Activated naive CD8-positive, alpha-beta T cell (primary cell): ENCODE data around the gene KLHL8.
A peak's percentile ranks its signal among the peaks of the same experiment; 100 is the strongest.

ENCODE experiments used
- H3K27ac Mint-ChIP-seq: one replicate; pipeline ENCODE4 v1.8.0; 2021; ENCODE audit warnings: mixed read lengths
- H3K27me3 Mint-ChIP-seq: one replicate; pipeline ENCODE4 v1.8.0; 2021; ENCODE audit warnings: mixed read lengths
- H3K36me3 Mint-ChIP-seq: one replicate; pipeline ENCODE4 v1.8.0; 2021; ENCODE audit warnings: mixed read lengths
- H3K4me1 Mint-ChIP-seq: one replicate; pipeline ENCODE4 v1.8.0; 2021; ENCODE audit warnings: low read depth, mixed read lengths
- H3K4me3 Mint-ChIP-seq: one replicate; pipeline ENCODE4 v1.8.0; 2021; ENCODE audit warnings: mild to moderate bottlenecking, mixed read lengths
- H3K9me3 Mint-ChIP-seq: one replicate; pipeline ENCODE4 v1.8.0; 2021; ENCODE audit warnings: low read depth, mixed read lengths

Gene KLHL8

DNA sequence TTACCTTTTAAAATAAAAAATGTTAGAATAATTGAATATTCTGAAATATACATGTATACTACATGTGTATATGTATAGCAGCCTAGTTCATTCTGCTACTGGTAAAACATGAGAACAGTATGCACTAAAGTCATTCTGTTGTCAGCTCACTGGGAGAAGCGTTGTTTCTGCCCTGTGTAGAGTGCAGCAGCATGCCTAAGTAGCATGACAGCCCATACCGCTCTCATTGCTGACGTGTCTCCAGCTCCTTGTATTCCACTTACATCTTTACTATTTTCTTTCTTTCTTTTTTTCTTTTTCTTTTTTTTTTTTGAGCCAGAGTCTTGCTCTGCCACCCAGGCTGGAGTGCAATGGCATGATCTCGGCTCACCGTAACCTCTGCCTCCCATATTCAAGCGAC lies 90.7 kb downstream of the KLHL8 start:
- Mint-ChIP-seq H3K27ac (no peak overlapping the region), H3K4me1 (no peaks in the 10 kb centered on the region), H3K36me3 (peaks cover 24% of the 10 kb centered on the region), H3K4me3 (no peak overlapping the region), H3K27me3 (no peaks in the 10 kb centered on the region), H3K9me3 (no peaks in the 10 kb centered on the region)

DNA sequence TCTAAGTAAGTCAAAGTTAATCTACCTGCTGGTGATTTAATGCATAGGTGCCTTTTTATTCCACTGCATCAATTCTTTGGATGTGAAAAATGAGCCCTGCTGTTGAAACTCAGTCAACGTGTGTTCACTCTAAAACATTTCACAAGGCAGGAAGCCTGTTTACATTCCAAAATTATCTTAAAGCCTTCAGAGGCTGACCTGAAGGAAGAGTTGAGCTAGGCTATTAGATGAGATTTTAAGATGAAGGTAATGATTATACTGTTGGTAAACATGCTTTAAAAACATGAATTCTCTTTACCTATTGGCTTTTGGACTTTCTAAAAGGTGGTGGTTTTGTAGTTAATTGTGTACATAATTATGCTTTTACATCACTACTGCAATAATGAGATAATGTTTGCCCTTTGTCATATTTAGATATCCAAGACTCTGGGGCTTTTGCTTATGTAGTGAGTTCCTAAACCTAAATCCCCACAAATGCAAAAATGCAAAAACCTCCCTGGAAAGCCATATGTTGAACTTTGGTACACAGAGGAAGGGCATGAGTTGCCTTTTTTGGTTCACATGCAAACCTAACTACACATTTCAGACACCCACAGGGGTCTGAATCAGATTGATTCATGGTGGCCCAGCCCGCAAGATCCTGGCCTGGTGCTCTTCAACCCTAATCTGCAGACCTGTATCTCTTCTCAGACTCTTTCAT lies 92.3 kb downstream of the KLHL8 start:
- H3K4me3 Mint-ChIP-seq = no peak overlapping the region
- H3K27ac Mint-ChIP-seq = no peak overlapping the region
- no peaks in the 10 kb centered on the region for H3K4me1 Mint-ChIP-seq
- H3K9me3 Mint-ChIP-seq = no peaks in the 10 kb centered on the region
- H3K27me3 Mint-ChIP-seq = no peaks in the 10 kb centered on the region
- peaks cover 19% of the 10 kb centered on the region for H3K36me3 Mint-ChIP-seq

DNA sequence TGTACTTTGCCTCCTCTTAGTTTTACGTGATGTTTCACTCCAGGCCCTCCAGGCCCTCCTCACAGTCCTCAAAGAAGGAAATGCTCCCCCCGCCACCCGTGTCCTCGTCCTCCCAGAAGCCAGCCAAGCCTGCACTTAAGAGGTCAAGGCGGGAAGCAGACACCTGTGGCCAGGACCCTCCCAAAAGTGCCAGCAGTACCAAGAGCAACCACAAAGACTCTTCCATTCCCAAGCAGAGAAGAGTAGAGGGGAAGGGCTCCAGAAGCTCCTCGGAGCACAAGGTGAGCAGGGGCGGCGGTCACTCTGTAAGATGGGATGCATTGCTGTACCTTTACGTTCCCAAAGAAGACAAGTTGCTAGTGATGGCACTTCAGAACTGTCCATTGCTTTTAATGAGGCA lies 94.4 kb downstream of the KLHL8 start:
- peaks cover 14% of the 10 kb centered on the region for H3K36me3 Mint-ChIP-seq
- H3K4me1 Mint-ChIP-seq = peaks cover 6% of the 10 kb centered on the region
- H3K4me3 Mint-ChIP-seq = no peak overlapping the region
- no peaks in the 10 kb centered on the region for H3K9me3 Mint-ChIP-seq
- no peak overlapping the region for H3K27ac Mint-ChIP-seq
- no peaks in the 10 kb centered on the region for H3K27me3 Mint-ChIP-seq

DNA sequence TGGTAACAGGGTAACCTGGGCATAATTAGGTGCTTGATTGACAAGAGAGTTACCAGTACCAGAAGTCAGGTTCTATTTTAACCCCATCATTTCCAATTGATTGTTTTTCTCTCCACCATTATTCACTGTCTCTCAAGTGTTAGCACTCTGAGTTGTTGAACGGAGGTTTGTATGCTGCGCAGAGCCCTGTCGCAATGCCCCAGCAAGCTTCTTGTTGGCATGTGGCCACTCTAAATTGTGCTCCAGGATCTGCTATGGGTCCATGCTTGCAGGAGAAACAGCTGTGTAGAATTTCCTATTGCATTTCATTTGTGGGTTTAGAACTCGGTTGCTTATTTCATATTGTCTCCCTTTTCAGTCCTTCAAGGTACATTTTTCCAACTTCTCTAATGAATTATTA lies 98.2 kb downstream of the KLHL8 start:
- Mint-ChIP-seq H3K27me3 (no peaks in the 10 kb centered on the region), H3K36me3 (peaks cover 16% of the 10 kb centered on the region), H3K27ac (no peak overlapping the region), H3K9me3 (no peaks in the 10 kb centered on the region), H3K4me3 (no peak overlapping the region), H3K4me1 (peaks cover 14% of the 10 kb centered on the region)

DNA sequence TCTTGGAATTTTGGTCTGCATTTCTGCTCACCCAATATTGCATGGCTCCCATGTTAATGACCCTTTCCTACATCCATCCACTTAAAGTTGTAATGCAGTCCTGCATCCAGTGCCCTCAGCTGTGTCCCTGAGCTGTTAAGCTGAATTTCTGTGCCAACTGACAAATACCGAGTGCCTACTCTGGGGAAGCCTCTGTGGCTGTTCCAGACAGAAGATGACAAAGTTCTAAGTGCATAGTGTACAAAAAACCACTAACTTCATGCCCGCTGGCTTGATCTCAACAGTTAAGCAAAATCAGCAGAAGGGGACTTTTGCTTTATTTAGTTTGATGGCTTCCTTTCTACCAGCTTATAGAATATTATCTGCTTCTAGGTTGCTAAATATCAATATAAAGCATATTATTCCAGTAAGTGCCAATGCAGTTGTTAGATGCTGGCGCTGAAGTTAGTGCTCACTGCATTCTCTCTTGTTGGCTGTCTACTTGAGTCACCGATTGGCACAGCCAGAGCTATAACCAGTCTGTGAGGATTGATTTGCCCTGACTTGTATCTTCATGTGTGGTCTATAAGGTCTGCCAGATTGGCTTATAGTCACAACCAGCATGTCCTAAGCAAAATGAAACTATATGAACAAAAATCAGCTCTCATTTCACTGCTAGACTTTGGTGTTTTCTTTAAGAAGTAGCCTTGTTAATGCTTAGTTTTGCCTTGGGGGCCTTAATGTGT lies 98.9 kb downstream of the KLHL8 start:
- Mint-ChIP-seq H3K36me3 (peaks cover 14% of the 10 kb centered on the region), H3K4me1 (peaks cover 14% of the 10 kb centered on the region), H3K27me3 (no peaks in the 10 kb centered on the region), H3K9me3 (no peaks in the 10 kb centered on the region), H3K27ac (no peak overlapping the region), H3K4me3 (no peak overlapping the region)

DNA sequence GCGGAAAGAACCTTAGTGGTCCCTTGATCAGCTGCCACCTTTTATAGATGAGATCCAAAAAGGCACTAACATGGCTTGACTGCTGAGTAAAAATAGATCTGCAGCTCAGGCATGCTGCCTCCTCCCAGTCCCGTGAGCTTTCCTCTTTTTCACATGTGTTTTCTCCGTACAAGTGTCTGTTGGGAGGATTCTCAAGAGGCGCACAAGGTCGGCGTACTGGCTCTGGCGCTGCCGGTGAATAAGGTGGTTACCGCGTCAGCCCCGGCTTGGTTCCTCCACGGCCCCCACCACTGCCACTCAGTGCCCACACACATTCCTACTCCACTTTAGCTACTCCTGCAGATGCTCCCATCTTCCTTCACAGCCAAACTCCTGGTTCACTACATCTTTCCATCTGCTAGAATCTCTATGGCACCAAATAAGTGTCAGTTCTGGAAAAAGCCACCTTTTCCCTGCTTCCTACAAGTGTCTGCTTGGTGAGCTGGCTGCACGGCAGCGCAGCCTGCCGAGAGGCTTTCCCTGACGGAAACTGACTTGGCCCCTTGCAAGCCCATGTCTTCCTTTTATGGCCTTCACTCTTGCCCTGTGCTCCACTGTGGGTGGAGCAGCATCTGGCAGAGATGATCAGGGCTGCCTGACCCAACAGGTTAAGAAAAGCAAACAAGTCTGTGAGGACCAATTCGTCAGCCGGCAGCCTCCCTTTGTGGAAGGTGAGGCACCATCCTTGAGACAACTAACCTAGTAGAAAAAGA lies 99.8 kb downstream of the KLHL8 start:
- no peaks in the 10 kb centered on the region for H3K9me3 Mint-ChIP-seq
- H3K4me1 Mint-ChIP-seq = peaks cover 14% of the 10 kb centered on the region
- H3K27ac Mint-ChIP-seq = peak overlapping the region; percentile 41
- H3K36me3 Mint-ChIP-seq = peaks cover 12% of the 10 kb centered on the region
- no peak overlapping the region for H3K4me3 Mint-ChIP-seq
- H3K27me3 Mint-ChIP-seq = no peaks in the 10 kb centered on the region

DNA sequence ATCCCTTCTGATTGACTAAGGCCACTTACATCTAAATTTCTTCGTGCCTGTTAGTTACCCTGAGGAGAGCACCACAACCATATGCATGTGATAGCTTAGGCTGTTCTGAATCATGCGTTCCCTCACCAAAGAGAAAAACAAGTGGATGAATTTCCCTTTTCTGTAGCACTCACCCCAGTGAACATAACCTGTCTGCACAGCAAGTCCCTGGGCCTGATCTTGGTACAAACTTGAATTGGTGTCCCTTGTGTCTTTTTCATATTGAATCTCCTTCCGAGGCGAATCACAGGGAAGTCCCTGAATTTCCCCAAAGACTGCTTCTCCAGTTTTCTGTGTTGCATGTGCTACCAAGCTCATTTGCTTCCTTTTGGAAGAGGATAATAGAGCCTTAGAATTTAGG lies 100.4 kb downstream of the KLHL8 start:
- Mint-ChIP-seq H3K27ac (peak overlapping the region; percentile 41), H3K36me3 (peaks cover 11% of the 10 kb centered on the region)

DNA sequence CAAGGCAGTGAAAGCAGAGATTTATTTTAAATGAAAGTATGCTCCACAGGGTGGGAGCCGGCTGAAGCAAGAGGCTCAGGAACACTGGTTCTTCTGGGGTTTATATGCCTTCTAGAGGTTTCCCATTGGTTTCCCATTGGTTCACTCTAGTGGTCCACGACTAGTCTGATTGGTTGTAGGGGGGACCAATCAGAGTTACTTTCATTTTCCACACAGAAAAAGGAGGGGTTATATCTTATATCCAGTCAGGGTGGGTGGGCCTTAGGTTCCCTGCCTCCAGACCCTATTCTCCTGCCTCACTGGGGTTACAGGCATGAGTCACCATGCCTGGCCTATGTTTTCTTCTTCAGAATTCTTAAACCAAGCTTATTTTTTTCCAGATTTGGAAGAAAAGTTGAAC lies 101.6 kb downstream of the KLHL8 start:
- Mint-ChIP-seq H3K4me1 (peaks cover 14% of the 10 kb centered on the region), H3K36me3 (peaks cover 8% of the 10 kb centered on the region), H3K27ac (no peak overlapping the region), H3K9me3 (no peaks in the 10 kb centered on the region), H3K4me3 (no peak overlapping the region), H3K27me3 (no peaks in the 10 kb centered on the region)

More for the DNA sequence above, 100.4 kb downstream of the KLHL8 start:
- H3K4me3 Mint-ChIP-seq = no peak overlapping the region
- no peaks in the 10 kb centered on the region for H3K27me3 Mint-ChIP-seq
- peaks cover 14% of the 10 kb centered on the region for H3K4me1 Mint-ChIP-seq
- no peaks in the 10 kb centered on the region for H3K9me3 Mint-ChIP-seq

DNA sequence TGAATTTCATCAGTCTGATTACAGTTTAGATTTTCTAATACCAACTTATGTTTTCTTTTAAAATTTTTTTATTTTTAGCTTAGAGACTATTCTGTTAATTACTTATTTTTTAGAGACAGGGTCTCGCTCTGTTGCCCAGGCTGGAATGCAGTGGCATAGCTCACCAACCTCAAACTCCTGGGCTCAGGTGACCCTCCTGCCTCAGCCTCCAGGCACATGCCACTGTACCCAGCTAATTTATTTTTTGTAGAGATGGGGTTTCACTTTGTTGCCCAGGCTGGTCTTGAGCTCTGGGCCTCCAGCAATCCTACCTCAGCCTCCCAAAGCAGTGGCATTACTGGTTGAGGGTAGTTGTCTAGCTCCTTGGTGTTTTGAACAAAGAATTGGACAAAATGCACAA lies 102.0 kb downstream of the KLHL8 start:
- Mint-ChIP-seq H3K9me3 (no peaks in the 10 kb centered on the region), H3K4me3 (no peak overlapping the region), H3K27ac (no peak overlapping the region), H3K4me1 (peaks cover 14% of the 10 kb centered on the region), H3K27me3 (no peaks in the 10 kb centered on the region), H3K36me3 (peaks cover 8% of the 10 kb centered on the region)

DNA sequence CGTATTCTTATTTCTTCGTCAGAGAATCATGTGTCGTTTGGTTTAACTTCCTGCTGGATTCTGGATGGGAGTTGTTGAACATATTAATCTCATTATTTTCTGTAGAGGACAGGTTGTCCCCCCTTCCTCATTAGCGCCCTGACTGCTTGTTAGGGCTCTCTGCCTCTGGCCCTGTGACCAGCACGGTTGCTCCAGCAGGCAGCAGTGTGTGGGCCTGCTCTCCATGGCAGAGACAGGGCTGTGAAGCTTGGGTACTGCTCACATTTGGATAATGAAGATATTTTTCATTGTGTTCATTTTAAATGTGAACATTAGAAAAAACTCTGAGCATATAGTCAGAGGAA lies 102.7 kb downstream of the KLHL8 start:
- Mint-ChIP-seq H3K9me3 (no peaks in the 10 kb centered on the region), H3K36me3 (peaks cover 8% of the 10 kb centered on the region), H3K27ac (no peak overlapping the region), H3K4me1 (peaks cover 14% of the 10 kb centered on the region), H3K4me3 (no peak overlapping the region), H3K27me3 (no peaks in the 10 kb centered on the region)

DNA sequence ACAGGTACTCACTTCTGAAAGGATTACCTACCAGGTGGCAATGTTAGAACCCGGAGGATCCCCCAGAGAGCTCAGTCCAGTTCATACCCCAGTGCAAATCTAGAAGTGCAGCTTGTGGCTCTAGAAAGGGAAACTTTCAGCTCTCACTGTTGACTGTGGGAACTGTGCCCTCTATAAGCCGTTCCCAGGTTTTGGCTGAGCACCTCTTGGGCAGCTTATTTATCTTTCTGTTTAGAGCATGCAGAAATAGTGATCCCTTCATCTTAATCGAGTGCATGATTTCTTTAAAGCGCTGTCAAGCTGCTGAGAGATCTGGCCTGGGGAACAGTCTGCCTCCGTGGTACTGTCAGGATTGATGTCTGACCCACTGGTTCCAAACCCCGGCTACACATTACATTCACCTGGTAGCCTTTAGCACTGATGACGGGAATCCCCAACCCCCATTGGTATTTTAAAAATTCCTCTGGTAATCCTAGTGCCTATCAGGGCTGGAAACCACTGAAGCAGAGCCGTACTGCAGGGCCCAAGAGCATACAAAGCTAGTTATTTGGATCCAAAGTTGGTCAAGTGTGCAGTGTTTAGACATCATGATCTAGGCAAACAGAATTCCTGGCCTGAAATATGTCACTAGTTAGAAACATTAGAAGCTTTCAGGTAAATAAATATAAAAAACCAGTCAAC lies 103.2 kb downstream of the KLHL8 start:
- peaks cover 10% of the 10 kb centered on the region for H3K4me1 Mint-ChIP-seq
- H3K4me3 Mint-ChIP-seq = no peak overlapping the region
- no peaks in the 10 kb centered on the region for H3K27me3 Mint-ChIP-seq
- H3K36me3 Mint-ChIP-seq = peaks cover 8% of the 10 kb centered on the region
- H3K27ac Mint-ChIP-seq = no peak overlapping the region
- H3K9me3 Mint-ChIP-seq = no peaks in the 10 kb centered on the region

DNA sequence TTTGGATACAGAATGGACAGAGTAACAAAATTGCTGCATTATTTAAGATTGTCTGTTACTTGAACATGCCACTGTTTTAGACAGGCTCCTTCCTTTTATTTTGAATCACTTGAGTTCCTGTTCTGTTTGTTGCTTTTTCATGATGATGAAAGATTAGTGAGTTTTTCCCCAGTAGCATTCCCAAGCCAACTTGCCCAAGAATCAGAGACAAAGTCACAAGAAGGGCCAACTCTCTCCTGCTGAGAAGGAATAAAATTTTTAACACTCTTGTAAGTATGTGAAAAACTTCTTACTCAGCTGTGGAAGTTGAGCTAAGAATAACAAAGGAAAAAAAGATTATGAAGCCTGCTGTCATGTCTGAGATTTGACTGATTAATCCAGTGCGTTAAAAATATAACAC lies 104.2 kb downstream of the KLHL8 start:
- H3K9me3 Mint-ChIP-seq = no peaks in the 10 kb centered on the region
- H3K27ac Mint-ChIP-seq = no peak overlapping the region
- peaks cover 10% of the 10 kb centered on the region for H3K36me3 Mint-ChIP-seq
- H3K4me3 Mint-ChIP-seq = no peak overlapping the region
- no peaks in the 10 kb centered on the region for H3K27me3 Mint-ChIP-seq
- peaks cover 8% of the 10 kb centered on the region for H3K4me1 Mint-ChIP-seq

DNA sequence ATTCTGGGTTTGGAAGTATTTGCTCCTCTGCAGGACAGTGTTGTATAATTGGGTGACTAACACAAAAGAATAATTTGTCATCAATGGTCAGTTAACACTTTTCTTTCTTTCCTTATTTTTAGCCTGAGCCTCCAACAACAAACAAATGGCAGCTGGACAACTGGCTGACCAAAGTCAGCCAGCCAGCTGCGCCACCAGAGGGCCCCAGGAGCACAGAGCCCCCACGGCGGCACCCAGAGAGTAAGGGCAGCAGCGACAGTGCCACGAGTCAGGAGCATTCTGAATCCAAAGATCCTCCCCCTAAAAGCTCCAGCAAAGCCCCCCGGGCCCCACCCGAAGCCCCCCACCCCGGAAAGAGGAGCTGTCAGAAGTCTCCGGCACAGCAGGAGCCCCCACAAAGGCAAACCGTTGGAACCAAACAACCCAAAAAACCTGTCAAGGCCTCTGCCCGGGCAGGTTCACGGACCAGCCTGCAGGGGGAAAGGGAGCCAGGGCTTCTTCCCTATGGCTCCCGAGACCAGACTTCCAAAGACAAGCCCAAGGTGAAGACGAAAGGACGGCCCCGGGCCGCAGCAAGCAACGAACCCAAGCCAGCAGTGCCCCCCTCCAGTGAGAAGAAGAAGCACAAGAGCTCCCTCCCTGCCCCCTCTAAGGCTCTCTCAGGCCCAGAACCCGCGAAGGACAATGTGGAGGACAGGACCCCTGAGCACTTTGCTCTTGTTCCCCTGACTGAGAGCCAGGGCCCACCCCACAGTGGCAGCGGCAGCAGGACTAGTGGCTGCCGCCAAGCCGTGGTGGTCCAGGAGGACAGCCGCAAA lies 106.0 kb downstream of the KLHL8 start:
- Mint-ChIP-seq H3K4me3 (no peak overlapping the region), H3K4me1 (peaks cover 5% of the 10 kb centered on the region), H3K36me3 (peaks cover 8% of the 10 kb centered on the region), H3K27me3 (no peaks in the 10 kb centered on the region), H3K27ac (no peak overlapping the region), H3K9me3 (no peaks in the 10 kb centered on the region)

DNA sequence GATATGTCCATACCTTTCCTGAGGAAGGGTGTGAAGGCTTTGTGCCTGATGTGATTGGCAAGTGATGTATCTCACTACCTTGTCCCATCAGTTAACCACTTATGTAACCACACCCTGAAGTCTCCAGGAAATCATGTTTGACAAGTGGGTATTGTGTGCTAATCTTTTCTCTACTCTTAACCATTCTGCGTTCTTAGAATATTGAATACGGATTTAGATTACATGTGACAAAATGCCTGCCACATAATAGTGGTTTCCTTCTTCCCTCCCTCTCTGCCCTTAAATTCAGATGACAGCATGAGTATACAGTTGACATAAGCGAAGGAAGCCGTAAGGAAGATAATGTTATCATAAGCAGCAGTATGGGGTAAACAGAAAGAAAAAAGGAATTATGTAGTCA lies 108.4 kb downstream of the KLHL8 start:
- Mint-ChIP-seq H3K36me3 (peaks cover 16% of the 10 kb centered on the region), H3K4me3 (no peak overlapping the region), H3K9me3 (no peaks in the 10 kb centered on the region), H3K27ac (no peak overlapping the region), H3K27me3 (no peaks in the 10 kb centered on the region), H3K4me1 (peaks cover 12% of the 10 kb centered on the region)
